GM12891 (cell line): ENCODE measurements around the gene SNAI3.

Experiments
- DNase-seq: peaks from one replicate; pipeline ENCODE4 v3.0.0; 2011; ENCODE audit warnings: low spot score; ENCODE audit not compliant: insufficient read length
- FAIRE-seq: peaks from 2 replicates; lab custom pipeline; 2011; peaks lifted over from hg19 to GRCh38; lab: Jason Lieb, UNC
- PAX5 ChIP-seq: IDR thresholded peaks from 2 replicates; pipeline ENCODE4 v1.6.1; 2011; ENCODE audit warnings: low read length, moderate library complexity, mild to moderate bottlenecking; ENCODE audit not compliant: insufficient read depth, severe bottlenecking
- POLR2A ChIP-seq: IDR thresholded peaks from 2 replicates; pipeline ENCODE4 v1.6.1; 2011; ENCODE audit warnings: low read depth, low read length, control low read depth
- POLR2AphosphoS5 ChIP-seq: IDR thresholded peaks from 2 replicates; pipeline ENCODE4 v1.6.1; 2011; ENCODE audit warnings: low read depth, low read length, control low read depth
- POU2F2 ChIP-seq: IDR thresholded peaks from 2 replicates; pipeline ENCODE4 v1.6.1; 2011; ENCODE audit warnings: low read depth, mild to moderate bottlenecking, control low read depth, low read length, moderate library complexity
- SPI1 ChIP-seq: IDR thresholded peaks from 2 replicates; pipeline ENCODE4 v1.6.1; 2011; ENCODE audit warnings: low read depth, low read length, control low read depth
- TAF1 ChIP-seq: IDR thresholded peaks from 2 replicates; pipeline ENCODE4 v1.6.1; 2011; ENCODE audit warnings: low read depth, low read length, control low read depth

SNAI3 gene

GRCh38 chr16:88631920-88632586, 54.3 kb downstream of the SNAI3 start:
- FAIRE-seq, result no peak
- no peak for TF ChIP-seq POU2F2
- TF ChIP-seq POLR2A, result no peak
- no peak for TF ChIP-seq TAF1
- TF ChIP-seq POLR2AphosphoS5, result no peak
- TF ChIP-seq SPI1, result no peak
- TF ChIP-seq PAX5, result no peak
- no peak for DNase-seq

- TF ChIP-seq POLR2AphosphoS5 (no peak), POLR2A (no peak), TAF1 (no peak), POU2F2 (no peak), SPI1 (no peak), PAX5 (no peak)
- FAIRE-seq, result no peak
Observed at GRCh38 chr16:88631384-88631783, 54.9 kb downstream of the SNAI3 start.

GRCh38 chr16:88630941-88631340, 55.4 kb downstream of the SNAI3 start:
- no peak for FAIRE-seq
- no peak for DNase-seq
- TF ChIP-seq TAF1, result no peak
- no peak for TF ChIP-seq POU2F2
- no peak for TF ChIP-seq SPI1
- no peak for TF ChIP-seq POLR2AphosphoS5
- no peak for TF ChIP-seq PAX5
- TF ChIP-seq POLR2A, result no peak

More at GRCh38 chr16:88631384-88631783, 54.9 kb downstream of the SNAI3 start:
- no peak for DNase-seq

- no peak for FAIRE-seq
- TF ChIP-seq PAX5 (no peak), POU2F2 (no peak), POLR2A (no peak), SPI1 (no peak), TAF1 (no peak), POLR2AphosphoS5 (no peak)
Observed at GRCh38 chr16:88630433-88630832, 55.9 kb downstream of the SNAI3 start.

GRCh38 chr16:88629835-88630234, 56.5 kb downstream of the SNAI3 start:
- FAIRE-seq (no peak), DNase-seq (no peak)
- TF ChIP-seq POLR2A (no peak), PAX5 (no peak), SPI1 (no peak), TAF1 (no peak), POU2F2 (no peak), POLR2AphosphoS5 (no peak)

More at GRCh38 chr16:88630433-88630832, 55.9 kb downstream of the SNAI3 start:
- DNase-seq, result no peak

GRCh38 chr16:88628512-88628974, 57.8 kb downstream of the SNAI3 start:
- TF ChIP-seq POLR2AphosphoS5 (no peak), TAF1 (no peak), PAX5 (no peak), POLR2A (no peak)
- DNase-seq, result no peak
- FAIRE-seq, result no peak
